NCI-H748 (cell line): ENCODE data around the gene ZFP57.

Experiments
- DNase-seq: peaks from one replicate; lab custom pipeline; 2025; ENCODE audit not compliant: unreplicated experiment; lab: John Stamatoyannopoulos, UW

The ZFP57 gene

DNA sequence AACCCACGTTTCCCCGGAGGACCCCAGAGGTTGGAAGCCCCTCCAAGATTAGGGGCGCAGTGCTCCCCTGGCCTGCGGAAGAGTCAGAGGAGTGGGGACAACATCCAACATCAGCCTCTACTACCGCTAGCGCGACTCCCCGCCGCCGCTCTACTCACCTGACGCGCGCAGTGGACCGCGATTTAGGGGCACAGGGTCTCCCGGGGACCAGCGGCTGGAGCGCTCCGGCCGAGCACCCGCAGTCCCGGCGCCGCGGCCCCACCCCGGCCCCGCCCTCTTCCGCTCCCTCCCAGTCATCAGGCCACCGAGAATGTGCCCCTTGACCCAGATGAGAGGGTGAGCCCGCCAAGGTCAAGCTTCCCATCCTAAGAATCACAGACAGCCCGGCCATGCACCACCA is at the start of gene ZFP57:
Gene ZFP57 (minus strand): TSS at position 249 of the 400 bp plus-strand sequence. CDS start 4,149 bp downstream, outside the sequence.
- DNase-seq: no peak

DNA sequence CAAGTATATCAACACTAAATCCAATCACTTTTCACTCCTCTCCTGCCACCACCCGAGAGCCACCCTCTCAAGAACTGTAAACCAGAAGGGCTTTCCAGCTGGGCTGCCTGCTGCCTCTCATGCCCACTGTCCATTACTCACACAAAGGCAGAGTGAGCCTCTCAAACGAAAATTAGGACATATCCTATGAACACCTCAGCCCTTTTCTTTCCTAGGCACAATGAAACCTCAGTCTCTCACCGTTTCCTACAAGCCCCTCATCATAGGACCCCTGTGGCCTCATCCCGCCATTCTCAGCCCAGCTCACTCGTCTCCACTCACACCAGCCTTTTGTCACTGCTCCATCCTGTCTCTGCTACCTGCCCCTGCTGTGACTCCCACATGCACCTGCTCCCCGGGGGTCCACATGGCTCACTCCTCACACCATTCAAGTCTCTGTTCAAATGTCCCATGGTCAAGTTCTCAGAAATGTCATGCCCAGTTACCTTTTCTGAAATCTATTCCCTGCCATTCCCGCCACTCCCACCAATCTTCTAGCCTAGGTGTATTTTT is 49.7 kb upstream of the ZFP57 start:
- DNase-seq: no peak

DNA sequence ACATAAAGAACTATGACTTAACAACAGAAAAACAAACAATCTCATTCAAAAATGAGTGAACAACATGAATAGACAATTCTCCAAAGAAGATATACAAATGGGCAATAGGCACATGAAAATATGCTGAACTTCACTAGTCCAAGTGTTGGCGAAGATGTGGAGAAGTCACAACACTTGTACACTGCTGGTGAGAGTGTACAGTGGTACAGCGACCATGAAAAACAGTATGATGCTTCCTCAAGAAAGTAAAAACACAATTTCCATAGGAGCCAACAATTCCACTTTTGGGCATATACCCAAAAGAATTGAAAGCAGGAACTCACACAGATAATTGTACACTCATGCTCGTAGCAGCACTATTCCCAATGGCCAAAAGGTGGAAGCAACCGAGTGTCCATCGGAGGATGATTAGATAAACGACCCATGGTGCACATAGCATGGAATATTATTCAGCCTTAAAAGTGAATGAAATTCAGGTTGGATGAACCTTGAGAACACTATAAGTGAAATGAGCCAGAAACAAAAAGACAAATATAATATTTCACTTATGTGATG is 48.9 kb upstream of the ZFP57 start:
- DNase-seq: no peak

DNA sequence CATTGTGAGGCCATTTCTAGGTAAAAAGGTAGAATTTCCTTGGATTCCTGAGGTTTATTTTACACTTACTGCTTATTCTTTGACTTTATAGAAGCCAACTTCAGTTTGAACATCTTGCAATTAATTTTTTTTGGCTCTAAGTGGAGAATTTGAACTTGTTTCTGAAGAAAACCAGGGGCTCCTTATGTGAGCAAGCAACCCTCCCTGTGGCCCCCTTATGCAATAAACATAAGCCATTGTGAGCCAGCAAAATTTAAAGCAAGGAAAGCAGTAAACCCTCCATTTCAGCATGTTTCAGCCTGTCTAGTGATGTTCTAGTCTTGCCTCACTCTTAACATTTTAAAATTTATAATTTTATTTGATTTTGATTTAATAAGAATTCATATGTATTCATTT is 47.9 kb upstream of the ZFP57 start:
- DNase-seq: no peak

DNA sequence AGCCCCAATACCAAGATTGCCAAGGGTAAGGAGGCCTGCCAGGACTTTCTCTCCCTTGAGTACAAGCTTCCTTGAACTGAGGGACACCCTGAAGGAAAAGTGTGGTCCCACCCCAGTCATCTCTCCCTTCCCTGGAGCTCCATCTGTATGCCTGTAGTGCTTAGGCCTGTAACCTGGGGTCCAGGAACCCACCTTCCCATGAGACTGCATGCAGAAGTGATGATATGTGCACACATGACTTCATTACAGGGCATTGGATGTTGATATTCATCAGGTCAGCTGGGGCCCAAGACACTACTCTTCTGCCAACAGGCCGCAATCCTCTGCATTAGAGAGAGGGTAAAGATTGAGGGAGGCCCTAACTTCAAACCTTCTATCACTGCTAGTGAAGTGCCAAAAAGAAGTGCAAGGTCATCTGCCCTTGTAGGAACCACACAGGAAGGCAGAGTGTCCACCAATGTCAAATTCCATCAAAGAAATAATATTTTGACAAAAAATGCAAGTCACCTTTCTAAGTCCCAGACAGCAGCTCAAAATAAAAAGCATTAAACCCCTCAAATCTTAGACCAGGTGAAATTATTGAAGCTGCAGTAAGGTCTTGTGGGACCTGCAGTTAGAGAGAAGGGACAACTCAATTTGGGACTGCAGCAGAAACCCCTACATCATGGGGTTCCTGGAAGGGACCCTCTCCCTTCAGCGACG is 47.4 kb upstream of the ZFP57 start:
- no peak for DNase-seq

DNA sequence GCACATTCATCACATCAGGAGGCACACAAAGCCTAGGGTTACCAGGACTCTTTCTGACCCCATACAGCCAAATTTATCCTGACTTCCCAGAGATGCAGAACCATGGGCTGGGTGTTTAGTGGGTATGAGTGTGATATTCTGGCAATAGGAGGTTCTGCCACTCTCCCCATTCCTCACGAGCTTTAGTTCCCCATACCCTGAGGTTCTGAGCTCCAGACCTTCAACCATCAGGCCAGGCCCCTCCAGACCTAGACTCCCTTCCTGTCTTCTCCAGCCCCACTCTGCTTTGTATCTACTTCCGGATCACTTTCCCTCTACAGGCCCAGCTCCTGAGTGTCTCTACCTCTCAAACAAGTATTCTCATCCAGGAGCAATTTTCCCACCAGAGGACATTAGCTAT is 46.7 kb upstream of the ZFP57 start:
- no peak for DNase-seq

DNA sequence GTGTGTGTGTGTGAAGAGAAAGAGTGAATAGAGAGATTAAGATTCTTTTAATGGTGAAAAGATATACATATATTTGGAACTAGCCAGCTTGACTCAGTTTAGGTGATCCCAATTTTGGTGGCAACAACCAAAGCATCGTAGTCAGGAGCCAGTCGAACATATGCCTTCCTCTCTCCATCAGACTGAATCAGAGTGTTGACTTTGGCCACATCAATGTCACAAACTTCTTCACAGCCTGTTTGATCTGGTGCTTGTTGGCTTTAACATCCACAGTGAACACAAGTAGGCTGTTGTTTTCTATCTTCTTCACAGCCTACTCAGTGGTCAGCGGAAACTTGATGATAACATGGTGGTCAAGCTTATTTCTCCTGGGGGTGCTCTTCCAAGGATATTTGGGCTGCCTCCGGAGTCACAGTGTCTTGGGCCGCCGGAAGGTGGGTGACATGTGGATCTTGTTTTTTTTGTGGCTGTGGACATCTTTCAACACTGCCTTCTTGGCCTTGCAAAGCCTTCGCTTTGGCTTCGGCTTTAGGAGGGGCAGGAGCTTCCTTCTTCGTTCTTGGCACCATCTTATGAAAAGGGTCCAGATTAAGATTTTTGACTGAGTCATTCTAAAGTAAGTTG is 45.7 kb upstream of the ZFP57 start:
- DNase-seq: no peak

DNA sequence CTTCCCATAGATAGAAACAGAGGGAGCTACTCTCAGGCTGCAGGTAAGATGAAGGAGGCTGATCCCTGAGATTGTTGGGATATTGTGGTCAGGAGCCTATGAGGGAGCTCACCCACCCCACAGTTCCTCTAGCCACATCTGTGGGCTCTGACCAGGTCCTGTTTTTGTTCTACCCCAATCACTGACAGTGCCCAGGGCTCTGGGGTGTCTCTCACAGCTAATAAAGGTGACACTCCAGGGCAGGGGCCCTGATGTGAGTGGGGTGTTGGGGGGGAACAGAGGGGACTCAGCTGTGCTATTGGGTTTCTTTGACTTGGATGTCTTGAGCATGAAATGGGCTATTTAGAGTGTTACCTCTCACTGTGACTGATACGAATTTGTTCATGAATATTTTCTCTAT is 45.0 kb upstream of the ZFP57 start:
- DNase-seq: no peak

DNA sequence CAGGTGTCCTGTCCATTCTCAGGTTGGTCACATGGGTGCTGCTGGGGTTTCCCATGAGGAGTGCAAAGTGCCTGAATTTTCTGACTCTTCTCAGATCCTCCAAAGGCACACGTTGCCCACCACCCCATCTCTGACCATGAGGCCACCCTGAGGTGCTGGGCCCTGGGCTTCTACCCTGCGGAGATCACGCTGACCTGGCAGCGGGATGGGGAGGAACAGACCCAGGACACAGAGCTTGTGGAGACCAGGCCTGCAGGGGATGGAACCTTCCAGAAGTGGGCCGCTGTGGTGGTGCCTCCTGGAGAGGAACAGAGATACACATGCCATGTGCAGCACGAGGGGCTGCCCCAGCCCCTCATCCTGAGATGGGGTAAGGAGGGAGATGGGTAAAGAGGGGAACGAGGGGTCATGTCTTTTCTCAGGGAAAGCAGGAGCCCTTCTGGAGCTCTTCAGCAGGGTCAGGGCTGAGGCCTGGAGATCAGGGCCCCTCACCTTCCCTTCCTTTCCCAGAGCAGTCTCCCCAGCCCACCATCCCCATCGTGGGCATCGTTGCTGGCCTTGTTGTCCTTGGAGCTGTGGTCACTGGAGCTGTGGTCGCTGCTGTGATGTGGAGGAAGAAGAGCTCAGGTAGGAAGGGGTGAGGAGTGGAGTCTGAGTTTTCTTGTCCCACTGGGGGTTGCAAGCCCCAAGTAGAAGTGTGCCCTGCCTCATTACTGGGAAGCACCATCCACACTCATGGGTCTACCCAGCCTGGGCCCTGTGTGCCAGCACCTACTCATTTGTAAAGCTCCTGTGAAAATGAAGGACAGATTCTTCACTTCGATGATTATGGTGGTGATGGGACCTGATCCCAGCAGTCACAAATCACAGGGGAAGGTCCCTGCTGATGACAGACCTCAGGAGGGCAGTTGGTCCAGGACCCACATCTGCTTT is 44.3 kb upstream of the ZFP57 start:
- no peak for DNase-seq

DNA sequence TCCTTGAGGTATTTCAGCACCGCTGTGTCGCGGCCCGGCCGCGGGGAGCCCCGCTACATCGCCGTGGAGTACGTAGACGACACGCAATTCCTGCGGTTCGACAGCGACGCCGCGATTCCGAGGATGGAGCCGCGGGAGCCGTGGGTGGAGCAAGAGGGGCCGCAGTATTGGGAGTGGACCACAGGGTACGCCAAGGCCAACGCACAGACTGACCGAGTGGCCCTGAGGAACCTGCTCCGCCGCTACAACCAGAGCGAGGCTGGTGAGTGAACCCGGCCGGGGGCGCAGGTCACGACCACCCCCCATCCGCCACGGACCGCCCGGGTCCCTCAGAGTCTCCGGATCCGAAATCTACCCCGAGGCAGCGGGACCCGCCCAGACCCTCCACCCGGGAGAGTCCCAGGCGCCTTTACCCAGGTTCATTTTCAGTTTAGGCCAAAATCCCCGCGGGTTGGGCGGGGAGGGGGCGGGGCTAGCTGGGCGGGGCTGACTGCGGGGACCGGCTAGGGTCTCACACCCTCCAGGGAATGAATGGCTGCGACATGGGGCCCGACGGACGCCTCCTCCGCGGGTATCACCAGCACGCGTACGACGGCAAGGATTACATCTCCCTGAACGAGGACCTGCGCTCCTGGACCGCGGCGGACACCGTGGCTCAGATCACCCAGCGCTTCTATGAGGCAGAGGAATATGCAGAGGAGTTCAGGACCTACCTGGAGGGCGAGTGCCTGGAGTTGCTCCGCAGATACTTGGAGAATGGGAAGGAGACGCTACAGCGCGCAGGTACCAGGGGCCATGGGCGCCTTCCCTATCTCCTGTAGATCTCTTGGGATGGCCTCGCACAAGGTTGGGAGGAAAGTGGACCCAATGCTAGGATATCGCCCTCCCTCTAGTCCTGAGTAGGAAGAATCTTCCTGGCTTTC is 43.0 kb upstream of the ZFP57 start:
- DNase-seq: no peak

DNA sequence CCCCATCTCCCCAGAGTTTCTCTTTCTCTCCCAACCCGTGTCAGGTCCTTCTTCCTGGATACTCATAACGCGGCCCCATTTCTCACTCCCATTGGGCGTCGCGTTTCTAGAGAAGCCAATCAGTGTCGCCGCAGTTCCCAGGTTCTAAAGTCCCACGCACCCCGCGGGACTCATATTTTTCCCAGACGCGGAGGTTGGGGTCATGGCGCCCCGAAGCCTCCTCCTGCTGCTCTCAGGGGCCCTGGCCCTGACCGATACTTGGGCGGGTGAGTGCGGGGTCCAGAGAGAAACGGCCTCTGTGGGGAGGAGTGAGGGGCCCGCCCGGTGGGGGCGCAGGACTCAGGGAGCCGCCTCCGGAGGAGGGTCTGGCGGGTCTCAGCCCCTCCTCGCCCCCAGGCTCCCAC is 42.3 kb upstream of the ZFP57 start, which contains the start of gene HLA-F:
Gene HLA-F (plus strand): TSS at position 173 of the 404 bp plus-strand sequence. CDS start 30 bp downstream, at position 203.
- DNase-seq: peak; percentile 75

DNA sequence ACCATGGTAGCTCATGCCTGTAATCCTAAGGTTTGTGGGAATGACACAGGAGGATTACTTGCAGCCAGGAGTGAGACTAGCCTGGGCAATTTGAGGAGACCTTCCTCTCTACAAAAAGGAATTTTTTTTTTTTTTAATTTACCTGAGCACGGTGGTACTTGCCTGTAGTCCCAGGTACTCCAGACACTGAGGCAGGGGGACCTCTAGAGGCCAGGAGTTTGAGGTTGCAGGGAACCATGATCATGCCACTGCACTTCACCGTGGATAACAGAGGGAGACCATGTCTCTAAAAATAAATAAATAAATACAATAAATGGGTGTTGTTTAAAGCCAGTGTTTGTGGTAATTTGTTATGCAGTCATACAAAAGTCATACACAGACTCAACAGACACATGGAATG is 39.9 kb upstream of the ZFP57 start:
- no peak for DNase-seq

DNA sequence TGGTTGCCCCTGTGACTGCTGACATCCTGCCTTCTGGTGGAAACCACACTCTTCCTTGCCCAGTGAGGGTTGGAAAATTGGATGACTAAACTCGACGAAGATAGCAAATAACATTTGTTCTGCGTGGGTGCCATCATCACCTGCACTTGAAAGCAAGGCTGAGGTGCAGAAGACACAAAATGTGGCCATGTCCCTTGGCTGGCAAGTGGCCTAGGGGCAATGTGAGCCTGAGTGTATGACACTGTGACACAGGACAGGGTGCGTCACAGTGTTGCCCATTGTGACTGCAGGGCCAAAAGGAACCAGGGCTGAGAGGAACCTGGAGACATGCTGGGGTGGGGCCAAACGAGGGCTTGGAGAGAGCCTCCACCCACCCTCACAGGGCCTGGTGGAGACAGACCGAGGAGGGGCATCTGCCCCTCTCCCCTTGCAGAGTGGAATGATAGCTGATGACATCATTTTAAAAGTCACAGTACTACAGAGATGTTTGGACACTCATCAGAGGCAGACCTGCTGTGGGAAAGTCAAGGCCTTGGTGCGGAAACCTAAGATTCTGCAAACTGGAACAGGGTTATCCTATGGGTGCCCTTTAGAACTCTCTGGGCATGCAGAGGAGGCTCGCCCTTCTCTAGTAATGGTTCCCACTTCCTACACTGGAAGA is 29.5 kb upstream of the ZFP57 start:
- DNase-seq: no peak

DNA sequence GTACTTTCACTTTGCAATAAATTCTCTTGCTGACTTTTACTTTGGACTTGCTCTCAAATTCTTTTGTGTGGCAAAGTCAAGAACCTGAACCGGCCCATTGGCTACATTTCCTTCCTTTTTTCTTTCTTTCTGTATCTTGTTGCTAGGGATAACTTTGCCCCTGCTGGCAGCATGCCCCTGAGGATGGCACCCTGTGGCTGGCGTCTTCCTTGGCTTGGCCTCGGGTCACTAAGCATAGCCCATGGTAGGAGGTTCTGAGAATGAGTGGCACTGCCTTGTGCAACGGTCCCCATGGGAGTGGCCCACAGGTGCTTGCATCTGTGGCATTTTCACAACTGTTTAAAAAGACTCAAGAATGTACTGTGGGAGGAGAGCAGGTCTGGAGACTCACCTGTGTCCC is 28.2 kb upstream of the ZFP57 start:
- no peak for DNase-seq

DNA sequence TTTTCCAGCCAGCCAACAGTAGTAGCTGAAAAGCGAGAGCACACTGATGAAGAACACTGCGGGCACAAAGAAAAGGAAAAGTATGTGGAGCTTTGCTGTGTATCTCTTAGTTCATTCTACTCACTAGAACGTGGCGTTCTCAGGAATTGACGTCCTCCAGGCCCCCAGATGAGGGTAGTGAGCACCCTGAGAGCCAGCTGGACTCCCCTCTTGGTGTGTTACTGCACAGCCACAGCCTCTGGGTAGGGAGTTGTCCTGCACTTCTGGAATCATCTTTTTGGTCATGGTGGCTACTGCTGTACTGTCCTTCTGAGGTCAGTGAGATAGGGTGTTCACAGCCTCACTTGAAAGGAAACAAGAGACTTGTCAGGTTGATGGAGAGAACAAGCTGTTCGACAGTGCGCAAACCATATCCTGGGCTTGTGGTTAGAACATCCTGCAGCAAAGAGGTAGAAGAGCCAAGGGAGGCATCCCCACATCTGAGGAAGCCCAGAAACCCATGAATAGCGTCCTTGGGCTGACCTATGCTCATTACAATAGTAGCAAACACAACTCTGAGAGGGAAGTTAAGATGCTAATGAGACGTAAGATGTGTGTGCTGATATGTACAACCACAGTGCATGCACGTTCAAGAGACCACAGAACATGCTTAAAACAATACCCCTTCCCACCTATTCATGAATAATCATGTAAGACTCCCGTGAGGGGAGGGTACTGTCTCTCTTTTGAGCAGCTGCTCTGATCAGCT is 27.7 kb upstream of the ZFP57 start:
- DNase-seq: no peak

DNA sequence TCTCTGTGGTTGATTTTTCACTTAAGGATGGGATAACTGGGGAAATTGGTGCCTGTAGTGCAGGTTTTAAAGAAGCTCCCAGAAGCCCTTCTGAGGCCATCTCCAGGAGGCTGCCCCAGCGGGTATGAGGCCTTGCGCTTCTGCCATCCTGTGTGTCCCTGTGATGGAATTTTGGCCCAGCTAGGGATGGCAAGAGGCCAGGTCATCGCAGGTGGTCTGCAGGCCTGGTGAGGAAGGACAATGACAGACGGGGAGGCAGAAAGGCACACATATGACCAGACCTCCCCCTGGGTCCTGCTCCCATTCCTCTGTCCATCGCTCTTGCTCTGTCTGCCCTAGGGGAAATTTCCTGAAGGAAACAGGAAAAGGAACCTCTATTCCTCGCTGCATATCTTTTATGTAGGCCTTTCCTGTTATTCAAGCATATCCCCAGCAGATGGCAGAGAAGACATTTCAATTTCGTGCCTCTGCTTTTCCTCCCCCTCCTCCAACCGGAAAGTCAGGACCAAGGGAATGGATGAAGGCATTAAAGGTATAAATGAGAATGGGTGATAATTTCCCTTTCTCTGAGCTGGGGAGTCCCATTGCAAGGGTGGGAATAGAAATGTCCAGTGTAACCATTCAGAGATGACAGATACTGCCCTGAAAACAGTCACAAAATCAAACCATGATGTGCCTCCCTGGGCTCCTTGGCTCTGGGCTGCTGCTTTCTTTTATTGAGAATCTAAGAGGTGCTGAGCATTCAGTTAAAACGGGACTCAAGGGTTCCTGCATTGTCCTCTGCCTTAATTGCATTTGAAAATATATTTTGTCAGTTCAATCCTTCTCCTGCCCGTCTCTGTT is 24.7 kb upstream of the ZFP57 start:
- DNase-seq: peak; percentile 49

DNA sequence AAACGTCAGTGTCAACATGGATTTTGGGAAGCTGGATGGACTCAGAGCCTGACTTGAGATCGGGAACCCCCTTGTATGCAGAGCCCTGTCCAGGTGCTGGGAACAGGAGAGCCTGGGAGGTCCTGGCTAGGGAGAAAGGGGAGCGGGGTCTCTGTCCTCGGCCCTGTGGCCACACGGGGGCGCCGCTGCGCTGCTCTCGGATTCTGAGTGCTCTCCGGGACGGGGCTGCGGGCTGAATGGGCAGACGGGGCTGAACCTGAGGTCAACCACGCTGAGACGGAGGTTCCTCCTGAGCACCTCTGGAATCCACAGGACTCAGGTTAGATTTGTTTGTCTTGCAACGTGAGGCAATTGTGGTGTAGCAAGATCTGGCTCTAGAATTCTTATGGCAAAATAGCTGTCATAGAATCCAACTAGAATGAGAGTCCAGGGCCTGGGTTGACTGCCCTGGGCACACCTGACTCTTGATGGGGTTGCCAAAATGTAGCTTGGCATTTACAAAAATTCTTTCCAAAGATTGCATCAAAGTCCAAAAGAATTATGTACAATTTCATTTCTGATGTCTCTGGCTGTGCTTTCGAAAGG is 21.7 kb upstream of the ZFP57 start:
- DNase-seq: peak; percentile 66
